Activated CD4-positive, CD25-positive, alpha-beta regulatory T cell (primary cell): ENCODE measurements around the gene FBL.

Experiments used
- DNase-seq, 4 experiments: peaks; one replicate each; lab custom pipeline; 2025; lab: John Stamatoyannopoulos, UW

The FBL gene

GRCh38 chr19:39788244-39788643 lies 57.9 kb downstream of the FBL start:
- no peak for DNase-seq
